NCI-H2171 (cell line): ENCODE measurements around the gene ASH1L.

Experiments
- DNase-seq: peaks from one replicate; lab custom pipeline; 2025; lab: John Stamatoyannopoulos, UW

Gene ASH1L

DNA sequence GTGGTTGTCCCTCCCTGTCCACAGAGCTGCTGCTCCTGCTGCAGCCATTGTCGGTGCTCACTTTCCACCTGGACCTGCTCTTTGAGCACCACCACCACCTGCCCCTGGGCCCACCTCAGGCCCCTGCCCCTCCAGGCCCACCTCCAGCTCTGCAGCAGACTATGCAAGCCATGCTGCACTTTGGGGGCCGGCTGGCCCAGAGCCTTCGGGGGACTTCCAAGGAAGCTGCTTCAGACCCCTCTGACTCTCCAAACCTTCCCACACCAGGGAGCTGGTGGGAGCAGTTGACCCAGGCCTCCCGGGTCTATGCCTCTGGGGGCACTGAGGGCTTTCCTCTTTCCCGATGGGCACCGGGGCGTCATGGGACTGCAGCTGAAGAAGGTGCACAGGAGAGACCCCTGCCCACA lies 236.0 kb downstream of the ASH1L start:
- no peak for DNase-seq

GRCh38 chr1:155326020-155326526 lies 236.5 kb downstream of the ASH1L start:
- DNase-seq = no peak

- DNase-seq = no peak
Observed at GRCh38 chr1:155325603-155325893, 237.1 kb downstream of the ASH1L start.

GRCh38 chr1:155324717-155325602 lies 237.6 kb downstream of the ASH1L start:
- DNase-seq = peak; percentile 19

- peak; percentile 87 for DNase-seq
Observed at GRCh38 chr1:155324037-155324716, 238.4 kb downstream of the ASH1L start.

DNA sequence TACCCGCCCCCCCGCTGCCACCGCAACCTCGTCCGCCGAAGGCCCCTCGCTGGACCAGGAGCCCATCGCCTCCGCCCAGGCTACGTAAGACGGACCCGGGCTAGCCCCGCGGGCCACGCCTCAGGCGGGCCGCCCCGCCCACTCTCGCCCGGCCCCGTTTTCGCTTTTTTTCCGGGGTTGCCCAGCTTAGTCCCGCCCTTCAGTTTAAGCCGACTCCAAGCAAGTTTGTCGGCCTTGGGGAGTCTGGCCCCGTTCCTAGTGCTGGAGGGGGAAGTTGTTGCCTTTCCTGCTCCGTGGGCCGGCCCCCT lies 238.9 kb downstream of the ASH1L start:
- peak; percentile 68 for DNase-seq

DNA sequence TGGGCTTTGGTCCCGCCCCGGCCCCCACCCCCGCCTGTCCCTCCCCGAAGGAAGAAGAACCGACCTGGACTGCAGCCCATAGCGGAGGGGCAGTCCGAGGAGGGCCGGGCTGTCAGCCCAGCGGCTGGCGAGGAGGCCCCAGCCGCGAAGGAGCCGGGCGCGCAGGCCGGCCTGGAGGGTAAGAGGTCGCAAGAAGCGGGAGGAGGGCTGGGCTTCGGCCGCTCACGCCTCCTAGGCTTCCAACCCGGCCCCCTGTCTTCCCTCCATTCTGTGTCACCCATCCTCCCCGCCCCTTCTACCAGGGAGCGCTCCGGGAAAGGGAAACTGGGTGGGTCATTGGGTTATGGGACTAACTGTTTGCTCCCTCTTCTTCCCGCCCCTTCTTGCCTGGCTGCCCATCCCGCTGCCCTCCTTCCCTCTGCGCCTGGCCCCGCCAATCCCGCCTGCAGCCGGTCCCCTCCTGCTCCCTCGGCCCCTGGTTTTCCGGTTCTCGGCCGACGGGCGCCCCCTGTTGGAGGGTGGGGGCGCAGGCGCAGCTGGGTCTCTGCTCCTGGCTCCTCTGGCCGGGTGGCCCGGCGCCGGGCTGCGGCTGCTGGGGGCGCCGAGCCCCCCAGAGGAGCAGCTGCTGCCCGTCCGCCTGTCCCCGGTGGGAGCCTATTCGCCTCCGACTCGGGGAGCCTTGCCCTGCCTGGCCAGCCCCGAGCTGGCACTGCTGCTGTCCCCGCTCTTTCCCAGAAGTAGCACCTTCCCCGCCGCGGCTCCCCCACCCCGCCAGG lies 239.5 kb downstream of the ASH1L start:
- DNase-seq = peak; percentile 49

- no peak for DNase-seq
Observed at GRCh38 chr1:155322571-155322952, 240.0 kb downstream of the ASH1L start.

DNA sequence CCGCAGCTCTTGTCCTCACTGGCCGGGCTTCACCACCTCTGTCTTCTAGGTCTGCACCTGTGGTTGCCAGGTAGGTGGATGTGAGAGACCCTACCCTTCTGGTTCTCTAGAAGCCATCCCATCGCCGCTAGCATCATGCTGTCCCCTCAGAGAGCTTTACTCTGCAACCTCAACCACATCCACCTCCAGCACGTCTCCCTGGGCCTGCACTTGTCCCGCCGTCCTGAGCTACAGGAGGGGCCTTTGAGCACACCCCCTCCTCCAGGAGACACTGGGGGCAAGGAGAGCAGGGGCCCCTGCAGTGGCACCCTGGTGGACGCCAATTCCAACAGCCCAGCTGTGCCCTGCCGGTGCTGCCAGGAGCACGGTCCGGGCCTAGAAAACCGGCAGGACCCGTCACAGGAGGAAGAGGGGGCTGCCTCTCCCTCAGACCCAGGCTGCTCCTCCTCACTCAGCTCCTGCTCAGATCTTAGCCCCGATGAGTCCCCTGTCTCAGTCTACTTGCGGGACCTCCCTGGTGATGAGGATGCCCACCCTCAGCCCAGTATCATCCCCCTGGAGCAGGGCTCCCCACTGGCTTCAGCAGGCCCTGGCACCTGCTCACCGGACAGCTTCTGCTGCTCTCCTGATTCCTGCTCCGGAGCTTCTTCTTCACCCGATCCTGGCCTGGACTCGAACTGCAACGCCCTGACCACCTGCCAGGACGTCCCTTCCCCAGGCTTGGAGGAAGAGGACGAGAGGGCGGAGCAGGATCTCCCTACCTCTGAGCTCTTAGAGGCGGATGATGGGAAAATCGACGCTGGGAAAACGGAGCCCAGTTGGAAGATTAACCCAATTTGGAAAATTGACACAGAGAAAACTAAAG lies 240.7 kb downstream of the ASH1L start:
- DNase-seq = no peak

DNA sequence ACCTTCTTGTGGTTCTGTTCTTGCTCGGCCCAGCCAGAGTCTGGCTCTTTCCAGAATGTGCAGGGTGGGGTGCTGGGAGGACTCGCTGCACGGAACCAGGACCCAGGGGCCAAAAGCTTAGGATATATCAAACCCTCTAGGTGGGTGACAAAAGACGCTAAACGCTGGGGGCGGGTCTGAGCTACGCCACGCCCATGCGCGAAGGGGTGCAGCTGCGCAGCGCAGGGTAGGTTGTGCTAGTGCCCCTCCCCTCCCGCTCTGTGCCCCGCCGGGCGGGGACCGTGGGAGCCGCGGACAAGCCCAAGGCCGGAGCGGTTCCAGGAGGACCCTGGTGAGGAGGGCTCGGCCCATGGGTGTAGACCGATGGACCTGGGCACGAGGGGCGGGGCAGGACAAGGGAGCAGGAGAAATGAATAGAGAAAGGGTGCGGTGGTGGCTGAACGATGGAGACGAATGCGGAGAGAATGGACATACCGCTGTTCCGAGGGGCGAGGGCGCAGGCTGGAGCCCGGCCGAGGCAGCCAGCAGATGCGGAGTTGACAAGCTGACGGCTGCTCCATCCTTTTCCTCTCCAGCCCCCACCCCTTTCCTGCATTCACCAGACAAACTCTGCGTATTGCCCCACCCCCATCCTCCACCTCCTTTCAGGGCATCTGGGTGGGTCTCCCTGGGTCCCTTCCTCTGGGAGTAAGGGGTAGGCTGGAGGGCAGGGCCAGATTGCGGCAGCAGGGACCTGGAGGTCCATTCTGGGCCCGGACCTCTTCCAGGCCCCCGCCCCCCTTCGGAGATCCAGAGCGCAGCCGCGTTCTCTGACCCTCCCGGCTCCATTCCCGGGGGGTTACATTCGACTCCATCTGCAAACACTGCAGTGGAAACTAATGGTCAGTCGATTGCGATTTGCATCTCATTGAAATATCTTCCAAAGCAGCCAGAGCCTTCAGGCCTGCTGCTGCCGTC lies 241.7 kb downstream of the ASH1L start, which contains the start of gene RUSC1:
Gene RUSC1 (plus strand): TSS at position 234 of the 957 bp plus-strand sequence. CDS start 880 bp downstream, outside the sequence.
- DNase-seq = peak; percentile 45

DNA sequence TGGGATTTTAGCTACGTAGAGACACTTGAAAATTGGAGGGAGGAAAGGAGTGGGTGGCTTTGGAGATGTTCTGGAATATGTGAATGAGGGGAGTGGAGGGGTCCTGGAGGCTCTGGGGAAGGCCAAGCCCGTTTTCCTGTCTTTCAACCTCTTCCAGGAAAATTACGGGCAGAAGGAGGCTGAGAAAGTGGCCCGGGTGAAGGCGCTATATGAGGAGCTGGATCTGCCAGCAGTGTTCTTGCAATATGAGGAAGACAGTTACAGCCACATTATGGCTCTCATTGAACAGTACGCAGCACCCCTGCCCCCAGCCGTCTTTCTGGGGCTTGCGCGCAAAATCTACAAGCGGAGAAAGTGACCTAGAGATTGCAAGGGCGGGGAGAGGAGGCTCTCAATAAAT lies 242.4 kb downstream of the ASH1L start:
- DNase-seq = no peak

DNA sequence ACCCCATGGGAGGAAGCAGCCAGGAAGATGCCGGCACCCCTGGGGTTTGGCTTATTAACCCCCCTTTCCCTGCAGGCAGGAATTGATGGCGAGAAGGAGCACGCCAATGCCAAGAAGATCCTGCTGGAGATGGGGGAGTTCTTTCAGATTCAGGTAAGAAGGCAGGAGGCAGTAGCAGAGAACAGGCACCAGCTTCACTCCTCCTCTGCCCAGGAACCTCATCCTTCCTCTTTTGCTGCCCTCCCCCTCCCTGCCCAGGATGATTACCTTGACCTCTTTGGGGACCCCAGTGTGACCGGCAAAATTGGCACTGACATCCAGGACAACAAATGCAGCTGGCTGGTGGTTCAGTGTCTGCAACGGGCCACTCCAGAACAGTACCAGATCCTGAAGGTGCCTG lies 243.1 kb downstream of the ASH1L start:
- DNase-seq = no peak

DNA sequence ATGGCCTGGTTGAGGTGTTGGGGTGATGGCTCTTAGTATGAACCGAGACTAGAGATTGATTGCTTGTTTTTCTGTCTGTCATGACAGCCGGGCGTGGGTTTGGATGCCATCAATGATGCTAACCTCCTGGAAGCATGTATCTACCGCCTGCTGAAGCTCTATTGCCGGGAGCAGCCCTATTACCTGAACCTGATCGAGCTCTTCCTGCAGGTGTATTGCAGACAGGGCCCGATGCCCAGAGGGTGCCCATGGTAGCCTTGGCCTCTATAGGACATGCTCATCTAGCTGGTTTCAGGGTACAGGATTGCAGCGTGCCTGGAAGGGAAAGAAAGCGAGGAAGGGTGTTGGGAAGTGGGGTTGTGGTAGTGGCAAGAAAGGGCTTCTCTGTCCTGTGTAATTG lies 244.5 kb downstream of the ASH1L start:
- no peak for DNase-seq

DNA sequence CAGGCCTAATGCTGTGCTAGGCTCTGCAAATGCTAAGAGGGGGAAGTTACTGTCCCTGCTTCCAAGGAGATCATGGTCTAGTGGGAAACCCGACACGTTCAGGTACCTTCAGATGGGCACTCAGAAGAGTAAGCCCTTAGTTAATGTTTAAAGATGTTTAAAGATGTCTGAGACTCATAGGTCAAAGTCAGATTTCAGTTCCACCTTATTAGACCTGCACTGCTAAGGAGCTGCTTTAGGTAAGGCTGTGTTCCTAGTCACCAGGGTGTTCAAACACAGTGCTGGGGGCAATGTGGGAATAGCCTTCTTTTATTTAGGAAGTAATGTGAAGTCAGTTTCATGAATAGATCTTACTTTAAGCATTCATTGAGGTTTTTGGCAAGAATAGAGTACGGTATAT lies 245.7 kb downstream of the ASH1L start:
- no peak for DNase-seq

DNA sequence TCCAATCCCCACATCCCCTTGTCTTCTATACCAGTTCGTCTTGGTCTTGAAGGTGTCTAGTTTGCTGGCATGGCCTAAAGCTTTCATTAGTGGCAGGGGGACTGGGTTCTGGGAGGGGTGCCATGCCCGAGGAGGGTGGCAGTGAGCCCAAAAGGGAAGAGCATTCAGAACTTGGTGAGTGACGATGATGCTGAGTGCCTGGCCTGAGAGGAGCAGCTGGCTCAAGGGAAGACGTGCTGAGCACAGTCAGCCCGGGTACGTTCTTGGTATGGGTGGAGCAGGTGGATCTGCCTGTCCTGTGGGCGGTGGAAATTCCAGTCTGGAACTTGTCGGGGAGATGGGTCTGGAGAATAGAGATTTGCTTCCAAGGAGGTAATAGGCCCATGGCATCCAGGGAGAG lies 249.3 kb downstream of the ASH1L start:
- DNase-seq = no peak

DNA sequence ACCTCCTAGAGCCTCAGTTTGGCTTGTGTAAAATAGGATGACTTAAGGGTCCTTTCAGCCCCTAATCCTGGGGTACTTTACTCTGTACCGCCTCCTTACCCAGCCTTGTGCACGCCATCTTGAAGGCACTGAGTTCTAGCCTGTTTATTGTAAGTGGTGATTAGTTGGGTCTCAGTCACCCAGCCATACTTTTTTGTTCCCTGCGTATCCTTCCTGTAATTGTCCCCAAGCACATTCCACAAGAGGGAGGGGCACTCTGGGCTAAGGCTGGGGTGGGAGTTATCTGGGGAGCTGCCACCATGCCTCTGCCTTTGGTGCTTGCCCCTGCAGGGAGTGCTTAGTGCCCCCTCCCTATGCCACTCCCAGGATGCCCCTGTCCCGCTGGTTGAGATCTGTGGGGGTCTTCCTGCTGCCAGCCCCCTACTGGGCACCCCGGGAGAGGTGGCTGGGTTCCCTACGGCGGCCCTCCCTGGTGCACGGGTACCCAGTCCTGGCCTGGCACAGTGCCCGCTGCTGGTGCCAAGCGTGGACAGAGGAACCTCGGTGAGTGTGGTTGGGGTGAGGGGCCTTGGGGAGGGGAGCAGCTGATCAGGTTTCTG lies 253.1 kb downstream of the ASH1L start:
- no peak for DNase-seq

DNA sequence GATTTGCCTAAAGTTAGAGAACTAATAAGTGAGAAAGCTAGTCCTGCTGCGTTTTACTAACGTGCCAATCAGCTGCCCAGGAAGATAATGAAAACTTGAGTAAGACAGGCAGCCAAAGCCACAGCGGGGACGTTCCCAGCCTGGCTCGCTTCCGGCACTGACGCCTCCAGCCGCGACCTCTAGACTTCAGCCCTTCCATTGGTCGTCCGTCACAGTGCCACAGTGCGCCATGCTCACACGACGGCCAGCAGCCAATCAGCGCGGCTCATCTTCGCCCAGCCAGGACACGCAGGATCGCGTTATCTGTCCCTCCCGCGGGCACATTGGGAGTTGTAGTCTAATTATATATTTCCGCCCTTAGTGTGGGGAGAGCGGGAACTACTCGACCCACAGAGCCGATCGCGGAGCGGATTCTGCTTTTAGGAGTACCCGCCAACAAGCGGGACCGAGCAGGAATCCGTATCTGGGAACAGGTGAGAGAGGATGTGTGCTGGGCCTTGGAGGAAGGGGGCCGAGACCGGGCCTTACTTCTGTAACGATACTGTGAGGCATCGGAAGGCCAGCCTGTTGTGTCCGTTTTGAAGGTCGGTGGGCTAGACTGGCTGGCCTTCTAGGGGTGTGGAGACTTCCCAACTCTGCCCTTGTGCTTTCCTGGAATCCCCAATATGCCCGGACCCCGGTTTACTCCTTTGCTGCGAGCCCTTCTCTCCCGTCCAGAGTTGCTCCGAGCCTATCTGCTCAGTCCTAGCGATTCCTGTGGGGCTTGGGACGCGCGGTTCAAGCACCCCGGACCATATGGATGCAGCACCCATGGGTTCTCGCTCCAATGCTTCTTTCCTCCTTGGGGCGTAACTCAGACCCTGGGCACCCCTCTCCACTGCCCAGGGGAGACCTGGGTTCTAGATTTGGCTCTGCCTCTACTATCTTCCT lies 253.8 kb downstream of the ASH1L start, which contains the start of gene FDPS:
Gene FDPS (plus strand): TSS at position 374 of the 930 bp plus-strand sequence. CDS start 924 bp downstream, outside the sequence.
- peak; percentile 97 for DNase-seq

- no peak for DNase-seq
Observed at GRCh38 chr1:155307247-155307740, 255.3 kb downstream of the ASH1L start.
